Endodermal cell (in vitro differentiated cells): Measurements from ENCODE around the gene LYL1. TPM values are rescaled to one million over a fixed set of nuclear protein-coding genes. Genes with fewer than 3 reads are reported as not detected.

Experiments
- DNase-seq: peaks from one replicate; pipeline ENCODE4 v3.0.0-alpha.2; 2017
- H3K27ac ChIP-seq: 2 replicates; pipeline ENCODE4 v1.5.1; 2013; ENCODE audit warnings: mild to moderate bottlenecking, low read depth, low read length, moderate library complexity
- H3K27me3 ChIP-seq: 2 replicates; pipeline ENCODE4 v1.6.1; 2013; ENCODE audit warnings: mild to moderate bottlenecking, low read length, moderate library complexity; ENCODE audit not compliant: insufficient read depth, control insufficient read depth, poor library complexity, severe bottlenecking
- H3K36me3 ChIP-seq: 2 replicates; pipeline ENCODE4 v1.7.0; 2013; ENCODE audit warnings: mild to moderate bottlenecking, low read length, moderate library complexity; ENCODE audit not compliant: control insufficient read depth, insufficient read depth
- H3K4me1 ChIP-seq: one replicate; pipeline ENCODE4 v1.7.0; 2013; ENCODE audit warnings: low read length; ENCODE audit not compliant: control insufficient read depth, insufficient read depth
- H3K4me3 ChIP-seq: 2 replicates; pipeline ENCODE4 v1.5.1; 2013; ENCODE audit warnings: mild to moderate bottlenecking, low read length, moderate library complexity
- H3K9ac ChIP-seq: 2 replicates; pipeline ENCODE4 v1.6.1; 2013; ENCODE audit warnings: mild to moderate bottlenecking, low read length, moderate library complexity; ENCODE audit not compliant: poor library complexity, severe bottlenecking; ENCODE audit errors: extremely low read depth
- H3K9me3 ChIP-seq: 2 replicates; pipeline ENCODE4 v1.6.1; 2013; ENCODE audit warnings: mild to moderate bottlenecking, low read length, moderate library complexity; ENCODE audit not compliant: control insufficient read depth
- H3K27ac Mint-ChIP-seq: 2 replicates; pipeline ENCODE4 v1.8.0; 2020; ENCODE audit warnings: mixed read lengths
- H3K27me3 Mint-ChIP-seq: 2 replicates; pipeline ENCODE4 v1.8.0; 2021; ENCODE audit warnings: mild to moderate bottlenecking, mixed read lengths; ENCODE audit not compliant: insufficient read depth
- H3K36me3 Mint-ChIP-seq: 2 replicates; pipeline ENCODE4 v1.8.0; 2020; ENCODE audit warnings: low read depth, mixed read lengths
- H3K4me1 Mint-ChIP-seq: 2 replicates; pipeline ENCODE4 v1.8.0; 2020; ENCODE audit warnings: mixed read lengths
- H3K4me3 Mint-ChIP-seq: 2 replicates; pipeline ENCODE4 v1.8.0; 2020; ENCODE audit warnings: mild to moderate bottlenecking, moderate library complexity, mixed read lengths
- H3K9me3 Mint-ChIP-seq: 2 replicates; pipeline ENCODE4 v1.8.0; 2020; ENCODE audit warnings: mild to moderate bottlenecking, mixed read lengths
- WGBS, 2 experiments: methylation state at CpG; one replicate each; pipeline versions ENCODE4 v1.1.5 to v1.1.7; 2013; ENCODE audit warnings: missing lambda C conversion rate in 2 of 2, mixed read lengths in 1 of 2; ENCODE audit not compliant: insufficient coverage in 1 of 2, insufficient read length in 1 of 2; 5-methylcytosine and 5-hydroxymethylcytosine counted together
- total RNA-seq, 2 donors: library from RNA; stranded (reverse); fragmentation: NEBNext Ultra II Directional in 1 of 2; extraction: Animal tissue kit (Norgen Biotek cat#: 25700) in 1 of 2; gene quantifications; 2 replicates in 1 of 2; 3 replicates in 1 of 2; pipeline ENCODE4 v1.2.1, GENCODE V29; 2021
- TF ChIP-seq, protein P1 (sequence below): fragments of 200-600 bp; sonication (generic); conservative IDR thresholded peaks from 2 replicates; pipeline ENCODE4 v1.5.0; 2021; ENCODE audit warnings: antibody characterized with exemption, mild to moderate bottlenecking

The LYL1 gene
- total RNA-seq, 2 donors from 2014 or later = 1.9 to 2.0 TPM

GRCh38 chr19:13071444-13072187 lies 31.0 kb downstream of the LYL1 start:
- no peak overlapping the region for H3K9ac ChIP-seq
- H3K4me1 ChIP-seq = peaks cover 10% of the 10 kb centered on the region
- TF ChIP-seq, protein P1, sequence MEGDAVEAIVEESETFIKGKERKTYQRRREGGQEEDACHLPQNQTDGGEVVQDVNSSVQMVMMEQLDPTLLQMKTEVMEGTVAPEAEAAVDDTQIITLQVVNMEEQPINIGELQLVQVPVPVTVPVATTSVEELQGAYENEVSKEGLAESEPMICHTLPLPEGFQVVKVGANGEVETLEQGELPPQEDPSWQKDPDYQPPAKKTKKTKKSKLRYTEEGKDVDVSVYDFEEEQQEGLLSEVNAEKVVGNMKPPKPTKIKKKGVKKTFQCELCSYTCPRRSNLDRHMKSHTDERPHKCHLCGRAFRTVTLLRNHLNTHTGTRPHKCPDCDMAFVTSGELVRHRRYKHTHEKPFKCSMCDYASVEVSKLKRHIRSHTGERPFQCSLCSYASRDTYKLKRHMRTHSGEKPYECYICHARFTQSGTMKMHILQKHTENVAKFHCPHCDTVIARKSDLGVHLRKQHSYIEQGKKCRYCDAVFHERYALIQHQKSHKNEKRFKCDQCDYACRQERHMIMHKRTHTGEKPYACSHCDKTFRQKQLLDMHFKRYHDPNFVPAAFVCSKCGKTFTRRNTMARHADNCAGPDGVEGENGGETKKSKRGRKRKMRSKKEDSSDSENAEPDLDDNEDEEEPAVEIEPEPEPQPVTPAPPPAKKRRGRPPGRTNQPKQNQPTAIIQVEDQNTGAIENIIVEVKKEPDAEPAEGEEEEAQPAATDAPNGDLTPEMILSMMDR = no peak
- no peaks in the 10 kb centered on the region for H3K9me3 Mint-ChIP-seq
- H3K4me3 Mint-ChIP-seq = no peak overlapping the region
- H3K36me3 Mint-ChIP-seq = no peaks in the 10 kb centered on the region
- DNase-seq = no peak
- H3K27me3 Mint-ChIP-seq = peaks cover 53% of the 10 kb centered on the region
- H3K27me3 ChIP-seq = no peaks in the 10 kb centered on the region
- no peak overlapping the region for H3K27ac Mint-ChIP-seq
- no peak overlapping the region for H3K27ac ChIP-seq
- no peak overlapping the region for H3K4me3 ChIP-seq
- no peaks in the 10 kb centered on the region for H3K36me3 ChIP-seq
- H3K4me1 Mint-ChIP-seq = peaks cover 21% of the 10 kb centered on the region
- H3K9me3 ChIP-seq = no peaks in the 10 kb centered on the region
- whole genome bisulfite sequencing, 2 experiments = 76 to 87% methylated on average over 5 to 8 of the region's 9 CpGs

GRCh38 chr19:13070425-13071140 lies 32.1 kb downstream of the LYL1 start:
- no peak for DNase-seq
- Mint-ChIP-seq H3K4me1 (peaks cover 21% of the 10 kb centered on the region), H3K4me3 (no peak overlapping the region), H3K9me3 (no peaks in the 10 kb centered on the region), H3K27me3 (peaks cover 47% of the 10 kb centered on the region), H3K27ac (no peak overlapping the region), H3K36me3 (no peaks in the 10 kb centered on the region)
- peaks cover 10% of the 10 kb centered on the region for H3K4me1 ChIP-seq
- H3K36me3 ChIP-seq = no peaks in the 10 kb centered on the region
- 95% methylated on average over 28 to 32 of the region's 32 CpGs for WGBS, 2 experiments
- H3K9me3 ChIP-seq = no peaks in the 10 kb centered on the region
- TF ChIP-seq, protein P1 = no peak
- no peak overlapping the region for H3K9ac ChIP-seq
- H3K4me3 ChIP-seq = no peak overlapping the region
- H3K27me3 ChIP-seq = no peaks in the 10 kb centered on the region
- no peak overlapping the region for H3K27ac ChIP-seq

- peaks cover 46% of the 10 kb centered on the region for H3K27me3 Mint-ChIP-seq
- TF ChIP-seq, protein P1 = peak; percentile 51
- Histone ChIP-seq H3K36me3 (no peaks in the 10 kb centered on the region), H3K9me3 (no peaks in the 10 kb centered on the region), H3K4me3 (no peak overlapping the region), H3K27ac (no peak overlapping the region), H3K9ac (no peak overlapping the region), H3K4me1 (peaks cover 10% of the 10 kb centered on the region), H3K27me3 (peaks cover 3% of the 10 kb centered on the region)
- no peak overlapping the region for H3K4me3 Mint-ChIP-seq
- DNase-seq = peak; percentile 61
- H3K27ac Mint-ChIP-seq = no peak overlapping the region
- H3K9me3 Mint-ChIP-seq = no peaks in the 10 kb centered on the region
- no peaks in the 10 kb centered on the region for H3K36me3 Mint-ChIP-seq
- 68 to 74% methylated on average over 17 to 20 of the region's 20 CpGs for WGBS, 2 experiments
- H3K4me1 Mint-ChIP-seq = peaks cover 21% of the 10 kb centered on the region
These were observed 33.0 kb downstream of the LYL1 start for GRCh38 chr19:13069415-13070359.
